Epithelial cell of proximal tubule (primary cell): ENCODE measurements around the gene COL13A1. TPM values are rescaled to one million over a fixed set of nuclear protein-coding genes. Genes with fewer than 3 reads are reported as not detected.

ENCODE experiments used
- DNase-seq: peaks from one replicate; pipeline ENCODE4 v3.0.0-alpha.2; 2011; ENCODE audit warnings: low read depth
- H3K4me3 ChIP-seq: 2 replicates; pipeline ENCODE4 v1.5.1; 2011; ENCODE audit warnings: low read depth, mild to moderate bottlenecking, low read length
- total RNA-seq: library from RNA; depleted of rRNA; stranded (reverse); fragments of >200 nt; gene quantifications from 2 replicates; pipeline ENCODE4 v1.2.3, GENCODE V29; 2015
- TF ChIP-seq, protein P1 (sequence below): conservative IDR thresholded peaks from 2 replicates; pipeline ENCODE4 v1.5.1; 2012; ENCODE audit warnings: low read depth, mild to moderate bottlenecking, low read length

COL13A1 gene
- total RNA-seq, 1 donor from 2014 or later: 13.6 TPM

- no peak overlapping the region for H3K4me3 ChIP-seq
- no peak for DNase-seq
- TF ChIP-seq, protein P1, sequence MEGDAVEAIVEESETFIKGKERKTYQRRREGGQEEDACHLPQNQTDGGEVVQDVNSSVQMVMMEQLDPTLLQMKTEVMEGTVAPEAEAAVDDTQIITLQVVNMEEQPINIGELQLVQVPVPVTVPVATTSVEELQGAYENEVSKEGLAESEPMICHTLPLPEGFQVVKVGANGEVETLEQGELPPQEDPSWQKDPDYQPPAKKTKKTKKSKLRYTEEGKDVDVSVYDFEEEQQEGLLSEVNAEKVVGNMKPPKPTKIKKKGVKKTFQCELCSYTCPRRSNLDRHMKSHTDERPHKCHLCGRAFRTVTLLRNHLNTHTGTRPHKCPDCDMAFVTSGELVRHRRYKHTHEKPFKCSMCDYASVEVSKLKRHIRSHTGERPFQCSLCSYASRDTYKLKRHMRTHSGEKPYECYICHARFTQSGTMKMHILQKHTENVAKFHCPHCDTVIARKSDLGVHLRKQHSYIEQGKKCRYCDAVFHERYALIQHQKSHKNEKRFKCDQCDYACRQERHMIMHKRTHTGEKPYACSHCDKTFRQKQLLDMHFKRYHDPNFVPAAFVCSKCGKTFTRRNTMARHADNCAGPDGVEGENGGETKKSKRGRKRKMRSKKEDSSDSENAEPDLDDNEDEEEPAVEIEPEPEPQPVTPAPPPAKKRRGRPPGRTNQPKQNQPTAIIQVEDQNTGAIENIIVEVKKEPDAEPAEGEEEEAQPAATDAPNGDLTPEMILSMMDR: peak; percentile 88
Observed at GRCh38 chr10:69800109-69800508, 1.6 kb upstream of the COL13A1 start.

- TF ChIP-seq, protein P1: no peak
- no peak overlapping the region for H3K4me3 ChIP-seq
Observed at GRCh38 chr10:69800665-69801064, 1.0 kb upstream of the COL13A1 start.

DNA sequence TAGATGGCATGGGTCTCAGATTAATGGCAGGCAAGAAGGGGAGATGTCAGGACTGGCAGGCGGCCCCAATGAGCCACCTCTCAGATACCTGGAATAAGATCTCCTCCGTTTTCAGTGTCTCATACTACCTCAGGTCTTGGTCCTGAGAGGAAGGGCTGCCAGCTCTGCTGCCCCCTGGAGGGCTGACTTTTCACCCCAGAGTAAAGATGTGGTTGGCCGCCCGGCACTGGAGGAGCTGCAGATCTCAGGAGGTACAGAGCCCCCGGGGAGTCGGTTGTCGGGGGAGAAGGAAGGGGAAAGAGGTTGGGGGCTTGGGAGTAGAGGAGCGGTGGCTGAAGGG lies 642 bp upstream of the COL13A1 start:
- TF ChIP-seq, protein P1: peak; percentile 73
- peak overlapping the region; percentile 51 for H3K4me3 ChIP-seq
- no peak for DNase-seq

More at GRCh38 chr10:69800665-69801064, 1.0 kb upstream of the COL13A1 start:
- DNase-seq: no peak

GRCh38 chr10:69802424-69803161 lies 887 bp downstream of the COL13A1 start:
- TF ChIP-seq, protein P1: no peak
- no peak for DNase-seq

DNA sequence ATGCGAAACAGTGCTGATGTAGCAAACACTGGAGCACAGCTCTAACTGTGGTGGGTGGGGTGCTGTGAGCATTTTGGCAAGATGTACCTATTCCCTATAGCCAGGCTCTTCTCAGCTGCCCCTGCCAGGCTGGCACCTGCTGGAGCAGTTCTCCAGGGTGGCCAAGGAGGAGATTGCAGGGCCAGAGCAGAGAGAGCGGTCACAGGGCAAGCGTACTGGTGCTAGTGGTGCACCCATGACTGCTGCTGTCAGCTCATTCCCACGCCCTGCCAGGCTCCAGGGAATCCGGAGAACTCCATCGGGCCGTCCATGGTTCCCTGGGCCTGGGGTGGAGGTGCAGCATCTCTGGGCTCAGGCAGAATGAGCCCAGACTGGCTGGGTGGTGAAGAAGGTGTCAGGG lies 2.1 kb downstream of the COL13A1 start:
- TF ChIP-seq, protein P1: no peak
- no peak overlapping the region for H3K4me3 ChIP-seq

More at GRCh38 chr10:69802424-69803161, 887 bp downstream of the COL13A1 start:
- H3K4me3 ChIP-seq: peak overlapping the region; percentile 51

GRCh38 chr10:69804775-69805174 lies 3.1 kb downstream of the COL13A1 start:
- DNase-seq: no peak
- H3K4me3 ChIP-seq: no peak overlapping the region
- TF ChIP-seq, protein P1: no peak

More for the DNA sequence above, 2.1 kb downstream of the COL13A1 start:
- no peak for DNase-seq

GRCh38 chr10:69807122-69807521 lies 5.4 kb downstream of the COL13A1 start:
- TF ChIP-seq, protein P1: no peak
- no peak overlapping the region for H3K4me3 ChIP-seq
- DNase-seq: no peak
